ENCODE data around the gene FKBP10. TPM values are rescaled to one million over a fixed set of nuclear protein-coding genes. Genes with fewer than 3 reads are reported as not detected.
"Not testable (repeated sequence)": the region's sequence is repeated elsewhere in the genome, so short reads cannot be mapped to it uniquely, and the experiment has no call there.

The FKBP10 gene
- total RNA-seq, 2 experiments from 2014 or later: 0.74 to 1.2 TPM

DNA sequence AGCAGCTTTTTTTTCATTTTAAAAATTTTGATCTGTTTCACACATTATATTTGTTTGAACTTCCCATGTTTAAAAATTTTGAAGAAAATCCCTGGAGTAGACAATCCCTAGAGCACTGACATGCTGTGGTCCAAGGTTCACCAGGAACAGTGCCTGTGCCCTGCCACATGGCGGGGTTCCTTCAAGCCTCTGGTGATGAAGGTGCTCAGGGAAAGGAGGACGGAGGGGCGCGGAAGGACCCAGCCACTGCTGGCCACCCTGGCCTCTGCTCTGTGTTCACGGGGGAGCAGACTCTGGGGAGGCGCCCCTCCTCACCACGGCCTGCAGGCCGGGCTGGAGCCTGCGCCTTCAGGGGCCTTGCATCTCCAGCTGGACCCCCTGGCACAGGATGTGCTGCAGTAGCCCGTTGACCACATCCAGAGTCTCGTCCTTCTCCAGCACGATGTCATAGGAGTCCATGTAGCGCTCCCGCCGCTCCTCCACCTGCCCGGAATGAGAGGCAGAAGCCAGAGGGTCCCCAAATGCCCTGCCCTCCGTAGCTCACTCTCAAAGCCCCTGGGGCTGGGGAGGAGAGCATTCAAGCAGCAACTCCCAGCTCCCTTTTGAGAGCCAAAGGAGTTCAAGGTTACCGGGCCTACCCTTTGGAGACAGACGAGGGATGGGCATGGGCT is 12.5 kb downstream of the FKBP10 start:
- H3K4me3 Mint-ChIP-seq: no peak overlapping the region

GRCh38 chr17:41829961-41830360 is 17.2 kb downstream of the FKBP10 start:
- POLR2A ChIA-PET: interaction anchor here (0.7 to 1.5 kb wide), 6 partner anchors 12 to 81 kb away, joined by 3 to 4 read pairs (median 4); partner anchors contain the start of gene P3H4
- DNase-seq; H3K4me1 Mint-ChIP-seq (ENCODE audit: low read depth); H3K4me3 Mint-ChIP-seq; H3K27ac Mint-ChIP-seq; H3K9me3 Mint-ChIP-seq; ATAC-seq; H3K27me3 Mint-ChIP-seq; intact Hi-C loops (cut with micrococcal nuclease): not testable (repeated sequence)
- H3K36me3 Mint-ChIP-seq (ENCODE audit: low read depth): peaks cover 16% of the 10 kb centered on the region
- CTCF ChIA-PET: interaction anchor here (0.6 to 3.0 kb wide), 6 partner anchors 12 to 510 kb away, joined by 3 to 9 read pairs (median 4); partner anchors contain the start of gene P3H4

More for the DNA sequence above, 12.5 kb downstream of the FKBP10 start:
- DNase-seq (no peak), ATAC-seq (no peak)
- Mint-ChIP-seq H3K27ac (no peak overlapping the region), H3K9me3 (no peaks in the 10 kb centered on the region), H3K27me3 (no peaks in the 10 kb centered on the region), H3K4me1 (ENCODE audit: low read depth) (no peaks in the 10 kb centered on the region), H3K36me3 (ENCODE audit: low read depth) (peaks cover 3% of the 10 kb centered on the region)
- TF ChIP-seq CTCF (IDR thresholded peaks at IDR 0.05): no peak
- CTCF ChIA-PET: interaction anchor here (0.6 to 1.7 kb wide), 2 partner anchors 14 to 129 kb away, joined by 3 to 4 read pairs; partner anchors contain the start of gene P3H4
- POLR2A ChIA-PET: interaction anchor here (0.9 kb wide), 1 partner anchor 11 kb away, joined by 4 read pairs; no protein-coding TSS in a partner anchor
- intact Hi-C loops (cut with micrococcal nuclease): no loop called here

DNA sequence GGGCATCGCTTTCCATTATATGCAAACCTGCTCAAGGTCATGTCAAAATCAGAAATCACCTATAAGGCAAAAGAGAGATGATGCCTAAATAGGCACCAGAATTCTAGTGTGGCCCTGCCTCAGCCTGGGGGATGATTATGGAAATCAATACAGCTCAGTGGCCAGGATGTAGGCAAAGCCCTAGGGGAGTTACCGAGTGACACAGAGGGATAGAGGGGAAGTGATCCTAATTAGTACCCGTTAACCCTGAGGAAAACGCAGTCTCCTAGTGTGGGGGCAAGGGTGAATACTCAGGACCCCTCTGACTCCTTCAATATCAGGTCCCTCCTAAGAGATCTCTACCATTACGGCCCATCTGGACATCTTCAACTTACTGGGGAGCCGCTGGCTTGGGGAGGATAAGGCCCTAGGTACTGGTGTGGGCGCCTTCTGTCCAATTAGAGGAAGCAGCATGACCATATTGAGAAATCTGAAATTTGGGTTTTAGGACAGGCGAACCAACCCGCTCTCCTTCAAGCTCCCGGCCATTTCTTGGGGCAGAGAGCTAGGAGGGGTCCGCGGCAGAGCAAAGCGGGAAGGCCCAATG is 22.5 kb downstream of the FKBP10 start:
- Mint-ChIP-seq H3K4me3 (peak overlapping the region; percentile 83), H3K9me3 (no peaks in the 10 kb centered on the region), H3K4me1 (ENCODE audit: low read depth) (peaks cover 13% of the 10 kb centered on the region), H3K27ac (peak overlapping the region; percentile 78), H3K36me3 (ENCODE audit: low read depth) (peaks cover 14% of the 10 kb centered on the region), H3K27me3 (peaks cover 3% of the 10 kb centered on the region)
- ATAC-seq (no peak), DNase-seq (no peak)
- POLR2A ChIA-PET: interaction anchor here (1.2 to 2.1 kb wide), 5 partner anchors 7 to 144 kb away, joined by 3 to 6 read pairs (median 3); partner anchors contain the start of genes FKBP10, KLHL11 and P3H4
- intact Hi-C loops (cut with micrococcal nuclease): no loop called here
- TF ChIP-seq CTCF (IDR thresholded peaks at IDR 0.05): no peak
- CTCF ChIA-PET: interaction anchor here (1.0 to 2.8 kb wide), 6 partner anchors 16 to 172 kb away, joined by 3 to 10 read pairs (median 3); no protein-coding TSS in a partner anchor

- peaks cover 3% of the 10 kb centered on the region for H3K27me3 Mint-ChIP-seq
- ChIA-PET CTCF (interaction anchor here (0.5 to 2.8 kb wide), 7 partner anchors 16 to 173 kb away, joined by 3 to 10 read pairs (median 3); no protein-coding TSS in a partner anchor), POLR2A (interaction anchor here (1.2 to 2.1 kb wide), 2 partner anchors 12 to 24 kb away, joined by 3 to 5 read pairs; partner anchors contain the start of genes FKBP10 and P3H4)
- H3K27ac Mint-ChIP-seq: peak within 1 kb of the TSS; percentile 78
- no peak for TF ChIP-seq CTCF (IDR thresholded peaks at IDR 0.05)
- no peaks in the 10 kb centered on the region for H3K9me3 Mint-ChIP-seq
- DNase-seq: peak; percentile 48
- intact Hi-C loops (cut with micrococcal nuclease): no loop called here
- H3K4me1 Mint-ChIP-seq (ENCODE audit: low read depth): peaks cover 13% of the 10 kb centered on the region
- peak; percentile 82 for ATAC-seq
- peaks cover 14% of the 10 kb centered on the region for H3K36me3 Mint-ChIP-seq (ENCODE audit: low read depth)
- H3K4me3 Mint-ChIP-seq: peak within 1 kb of the TSS; percentile 83
Observed at GRCh38 chr17:41835800-41836549, 23.2 kb downstream of the FKBP10 start, which contains the start of gene NT5C3B. TSS of gene NT5C3B (minus strand) at chr17:41836232. CDS start at chr17:41836193, 39 bp downstream.

All from activated CD8-positive, alpha-beta T cell treated with anti-CD3 and anti-CD28 coated beads for 36 hours (primary cell).